MM.1S (cell line): ENCODE results near the gene BAZ1A.

Experiments
- DNase-seq: peaks from one replicate; pipeline ENCODE4 v3.0.0-alpha.2; 2015
- H2AFZ ChIP-seq: fragments of 300-600 bp; sonication (generic); 2 replicates; pipeline ENCODE4 v1.6.0; 2016; ENCODE audit warnings: antibody characterized with exemption, low read length
- H3F3A ChIP-seq: fragments of 300-600 bp; sonication (generic); 2 replicates; pipeline ENCODE4 v1.6.1; 2016; ENCODE audit warnings: mild to moderate bottlenecking, antibody characterized with exemption, low read length, moderate library complexity, mixed read lengths; ENCODE audit not compliant: insufficient read depth
- H3K27ac ChIP-seq: fragments of 300-600 bp; sonication (generic); 2 replicates; pipeline ENCODE4 v1.5.1; 2016; ENCODE audit warnings: mild to moderate bottlenecking, low read length
- H3K27me3 ChIP-seq: fragments of 300-600 bp; sonication (generic); replicated peaks from 2 replicates; pipeline ENCODE4 v1.6.0; 2016; ENCODE audit warnings: low read length; ENCODE audit not compliant: insufficient read depth
- H3K36me3 ChIP-seq: fragments of 300-600 bp; sonication (generic); replicated peaks from 2 replicates; pipeline ENCODE4 v1.6.1; 2016; ENCODE audit warnings: mild to moderate bottlenecking, low read length, mixed read lengths; ENCODE audit not compliant: insufficient read depth
- H3K4me1 ChIP-seq: fragments of 300-600 bp; sonication (generic); 2 replicates; pipeline ENCODE4 v1.6.1; 2016; ENCODE audit warnings: low read length, mixed read lengths
- H3K4me2 ChIP-seq: fragments of 300-600 bp; sonication (generic); 2 replicates; pipeline ENCODE4 v1.6.0; 2016; ENCODE audit warnings: low read depth, low read length
- H3K4me3 ChIP-seq: fragments of 300-600 bp; sonication (generic); 2 replicates; pipeline ENCODE4 v1.5.1; 2016; ENCODE audit warnings: low read length, mixed read lengths
- H3K79me2 ChIP-seq: fragments of 300-600 bp; sonication (generic); 2 replicates; pipeline ENCODE4 v1.6.1; 2016; ENCODE audit warnings: mixed run types, low read length, mixed read lengths
- H3K9ac ChIP-seq: fragments of 300-600 bp; sonication (generic); 2 replicates; pipeline ENCODE4 v1.6.1; 2016; ENCODE audit warnings: low read length, mixed read lengths
- H3K9me2 ChIP-seq: fragments of 300-600 bp; sonication (generic); replicated peaks from 2 replicates; pipeline ENCODE4 v1.6.1; 2016; ENCODE audit warnings: mild to moderate bottlenecking, low read length, mixed read lengths; ENCODE audit not compliant: insufficient read depth
- H3K9me3 ChIP-seq: fragments of 300-600 bp; sonication (generic); replicated peaks from 2 replicates; pipeline ENCODE4 v1.6.1; 2016; ENCODE audit warnings: mild to moderate bottlenecking, low read length, mixed read lengths; ENCODE audit not compliant: insufficient read depth
- H4K20me1 ChIP-seq: fragments of 300-600 bp; sonication (generic); 2 replicates; pipeline ENCODE4 v1.6.1; 2016; ENCODE audit warnings: mild to moderate bottlenecking, low read length, moderate library complexity, mixed read lengths; ENCODE audit not compliant: insufficient read depth
- EZH2 ChIP-seq: fragments of 300-600 bp; sonication (generic); optimal IDR thresholded peaks from 2 replicates; pipeline ENCODE3; 2017; ENCODE audit warnings: low read depth, mild to moderate bottlenecking, antibody characterized with exemption, low read length, mixed read lengths
- EZH2phosphoT487 ChIP-seq: fragments of 300-600 bp; sonication (generic); IDR thresholded peaks from 2 replicates; pipeline ENCODE4 v1.6.1; 2018; ENCODE audit warnings: antibody characterized with exemption, low read length
- TF ChIP-seq, protein P1 (sequence below): fragments of 300-600 bp; sonication (generic); IDR thresholded peaks from 2 replicates; pipeline ENCODE4 v1.5.1; 2016; ENCODE audit warnings: antibody characterized with exemption, low read length, mixed read lengths

BAZ1A gene

DNA sequence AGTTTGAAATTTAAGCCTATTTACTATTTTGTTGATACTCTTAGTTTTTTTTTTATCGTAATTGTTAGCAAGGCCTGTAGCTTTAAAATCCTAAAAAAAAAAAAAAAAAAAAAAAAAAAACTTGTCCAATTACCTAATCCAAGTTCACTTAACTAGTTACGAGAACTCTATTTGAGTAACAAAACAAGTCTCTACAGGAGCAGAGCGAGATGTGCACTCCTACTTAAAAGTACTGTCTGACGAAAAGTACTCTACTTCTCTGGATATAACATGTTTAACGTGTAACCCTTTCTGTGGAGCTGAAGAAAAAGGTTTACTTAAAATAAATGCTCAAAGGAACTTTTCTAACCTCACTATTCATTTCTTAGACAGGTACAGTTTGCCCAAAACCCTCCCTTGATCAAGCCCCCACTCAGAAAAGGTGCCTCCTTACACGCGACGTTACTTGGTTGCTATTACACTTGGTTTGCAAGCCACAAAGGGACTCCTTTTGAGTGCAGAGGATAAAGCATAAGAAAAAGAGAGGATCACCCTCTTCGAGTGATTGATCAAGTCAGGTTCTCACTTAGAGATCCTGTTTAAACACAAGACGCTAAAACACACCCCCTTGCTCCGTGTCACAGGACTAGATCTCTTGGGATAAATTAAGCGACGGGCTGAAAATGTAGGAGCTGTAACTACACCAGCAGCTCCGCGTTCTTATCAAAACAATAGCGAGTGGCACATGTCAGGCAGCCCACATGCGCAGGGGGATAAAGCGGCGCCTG is 2.2 kb downstream of the BAZ1A start:
- no peaks in the 10 kb centered on the region for H3K27me3 ChIP-seq
- no peak for DNase-seq
- TF ChIP-seq EZH2: no peak
- TF ChIP-seq, protein P1, sequence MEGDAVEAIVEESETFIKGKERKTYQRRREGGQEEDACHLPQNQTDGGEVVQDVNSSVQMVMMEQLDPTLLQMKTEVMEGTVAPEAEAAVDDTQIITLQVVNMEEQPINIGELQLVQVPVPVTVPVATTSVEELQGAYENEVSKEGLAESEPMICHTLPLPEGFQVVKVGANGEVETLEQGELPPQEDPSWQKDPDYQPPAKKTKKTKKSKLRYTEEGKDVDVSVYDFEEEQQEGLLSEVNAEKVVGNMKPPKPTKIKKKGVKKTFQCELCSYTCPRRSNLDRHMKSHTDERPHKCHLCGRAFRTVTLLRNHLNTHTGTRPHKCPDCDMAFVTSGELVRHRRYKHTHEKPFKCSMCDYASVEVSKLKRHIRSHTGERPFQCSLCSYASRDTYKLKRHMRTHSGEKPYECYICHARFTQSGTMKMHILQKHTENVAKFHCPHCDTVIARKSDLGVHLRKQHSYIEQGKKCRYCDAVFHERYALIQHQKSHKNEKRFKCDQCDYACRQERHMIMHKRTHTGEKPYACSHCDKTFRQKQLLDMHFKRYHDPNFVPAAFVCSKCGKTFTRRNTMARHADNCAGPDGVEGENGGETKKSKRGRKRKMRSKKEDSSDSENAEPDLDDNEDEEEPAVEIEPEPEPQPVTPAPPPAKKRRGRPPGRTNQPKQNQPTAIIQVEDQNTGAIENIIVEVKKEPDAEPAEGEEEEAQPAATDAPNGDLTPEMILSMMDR: no peak
- no peak for TF ChIP-seq EZH2phosphoT487
- no peaks in the 10 kb centered on the region for H3K9me3 ChIP-seq
- H3F3A ChIP-seq: peaks cover 9% of the 10 kb centered on the region
- peak overlapping the region; percentile 79 for H3K4me3 ChIP-seq
- H3K4me2 ChIP-seq: peak overlapping the region; percentile 68
- H2AFZ ChIP-seq: peak overlapping the region; percentile 38; the same call in 1 of the 2 replicates
- no peaks in the 10 kb centered on the region for H4K20me1 ChIP-seq
- no peaks in the 10 kb centered on the region for H3K9me2 ChIP-seq
- peak overlapping the region; percentile 88; the same call in 1 of the 2 replicates for H3K27ac ChIP-seq
- H3K9ac ChIP-seq: peak overlapping the region; percentile 84; the same call in 1 of the 2 replicates
- H3K79me2 ChIP-seq: peaks cover 52% of the 10 kb centered on the region
- H3K36me3 ChIP-seq: no peaks in the 10 kb centered on the region
- H3K4me1 ChIP-seq: no peaks in the 10 kb centered on the region

DNA sequence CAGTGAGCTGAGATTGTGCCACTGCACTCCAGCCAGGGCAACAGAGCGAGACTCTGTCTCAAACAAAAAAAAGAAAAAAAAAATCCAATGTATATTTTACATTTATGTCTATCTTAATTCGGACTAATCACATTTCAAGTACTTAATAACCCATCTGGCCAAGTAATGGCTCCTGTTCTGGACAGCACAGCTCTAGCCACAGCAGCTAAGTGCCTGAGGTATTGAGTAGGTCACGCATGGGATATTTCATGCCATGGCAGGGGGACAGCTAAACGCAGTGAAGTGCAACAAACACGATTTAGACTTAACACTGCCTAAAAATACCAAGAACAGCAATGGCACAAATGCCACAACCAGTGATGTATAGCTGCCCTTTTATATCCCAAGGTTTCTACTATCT is 8.0 kb downstream of the BAZ1A start:
- H3K9me3 ChIP-seq: no peaks in the 10 kb centered on the region
- no peak overlapping the region for H3K27ac ChIP-seq
- H2AFZ ChIP-seq: no peak overlapping the region
- H3F3A ChIP-seq: no peaks in the 10 kb centered on the region
- no peak for DNase-seq
- H3K9ac ChIP-seq: no peak overlapping the region
- H3K9me2 ChIP-seq: no peaks in the 10 kb centered on the region
- no peaks in the 10 kb centered on the region for H4K20me1 ChIP-seq
- H3K4me2 ChIP-seq: no peak overlapping the region
- no peak overlapping the region for H3K4me3 ChIP-seq
- H3K36me3 ChIP-seq: no peaks in the 10 kb centered on the region
- peaks cover 59% of the 10 kb centered on the region for H3K79me2 ChIP-seq
- no peaks in the 10 kb centered on the region for H3K27me3 ChIP-seq
- TF ChIP-seq EZH2phosphoT487: no peak
- no peaks in the 10 kb centered on the region for H3K4me1 ChIP-seq

DNA sequence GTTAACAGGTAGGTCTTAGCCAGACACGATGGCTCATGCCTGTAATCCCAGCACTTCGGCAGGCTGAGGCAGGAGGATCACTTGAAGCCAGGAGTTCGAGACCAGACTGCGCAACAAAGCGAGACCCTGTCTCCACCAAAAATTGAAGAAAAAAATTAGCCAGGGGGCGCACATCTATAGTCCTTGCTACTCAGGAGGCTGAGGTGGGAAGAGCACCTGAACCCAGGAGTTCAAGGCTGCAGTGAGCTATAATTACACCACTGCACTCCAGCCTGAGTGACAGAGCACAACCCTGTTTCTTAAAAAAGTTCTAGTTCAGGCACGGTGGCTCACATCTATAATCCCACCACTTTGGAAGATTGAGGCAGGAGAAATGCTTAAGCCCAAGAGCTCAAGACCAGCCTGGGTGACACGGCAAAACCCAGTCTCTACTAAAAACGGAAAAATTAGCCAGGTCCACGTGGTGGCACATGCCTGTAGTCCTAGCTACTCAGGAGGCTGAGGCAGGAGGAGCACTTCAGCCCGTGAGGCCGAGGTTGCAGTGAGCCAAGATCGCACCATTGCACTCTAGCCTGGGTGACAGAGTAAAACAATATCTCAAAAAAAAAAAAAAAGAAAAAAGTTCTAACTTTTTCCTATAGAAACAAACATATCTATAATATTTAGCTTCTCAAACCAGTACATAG is 9.1 kb downstream of the BAZ1A start:
- Histone ChIP-seq H3K9ac (no peak overlapping the region), H3K4me3 (no peak overlapping the region), H3F3A (no peaks in the 10 kb centered on the region), H3K79me2 (peaks cover 48% of the 10 kb centered on the region), H3K4me1 (no peaks in the 10 kb centered on the region), H3K4me2 (no peak overlapping the region), H3K9me3 (no peaks in the 10 kb centered on the region), H4K20me1 (no peaks in the 10 kb centered on the region), H3K36me3 (no peaks in the 10 kb centered on the region), H3K27me3 (no peaks in the 10 kb centered on the region), H3K27ac (no peak overlapping the region), H3K9me2 (no peaks in the 10 kb centered on the region), H2AFZ (no peak overlapping the region)
- no peak for DNase-seq
- TF ChIP-seq EZH2 (no peak), EZH2phosphoT487 (no peak)
- TF ChIP-seq, protein P1: no peak
